Suprapubic skin (tissue), 4 donors: ENCODE data around the gene PRL.

Source experiments
- CTCF ChIP-seq, 2 donors: fragments of 200-600 bp in 1 of 2; fragments of 450-650 bp in 1 of 2; sonication (generic) in 1 of 2; IDR thresholded peaks; one replicate each; pipeline ENCODE4 v1.5.1; 2016 to 2019; ENCODE audit warnings: antibody characterized with exemption in 2 of 2, mild to moderate bottlenecking in 1 of 2, moderate library complexity in 1 of 2
- EP300 ChIP-seq: sonication (generic); formaldehyde crosslinking; IDR thresholded peaks from one replicate; pipeline ENCODE4 v1.6.1; 2017; ENCODE audit warnings: antibody characterized with exemption
- POLR2A ChIP-seq, 2 donors: fragments of 450-650 bp; IDR thresholded peaks; one replicate each; pipeline ENCODE4 v1.6.1; 2017; ENCODE audit warnings: antibody characterized with exemption in 2 of 2, mild to moderate bottlenecking in 2 of 2, moderate library complexity in 2 of 2
- POLR2AphosphoS5 ChIP-seq, 3 donors: sonication (generic); formaldehyde crosslinking; IDR thresholded peaks; one replicate each; pipeline ENCODE4 v1.6.1; 2017; ENCODE audit warnings: antibody characterized with exemption in 3 of 3

DNA sequence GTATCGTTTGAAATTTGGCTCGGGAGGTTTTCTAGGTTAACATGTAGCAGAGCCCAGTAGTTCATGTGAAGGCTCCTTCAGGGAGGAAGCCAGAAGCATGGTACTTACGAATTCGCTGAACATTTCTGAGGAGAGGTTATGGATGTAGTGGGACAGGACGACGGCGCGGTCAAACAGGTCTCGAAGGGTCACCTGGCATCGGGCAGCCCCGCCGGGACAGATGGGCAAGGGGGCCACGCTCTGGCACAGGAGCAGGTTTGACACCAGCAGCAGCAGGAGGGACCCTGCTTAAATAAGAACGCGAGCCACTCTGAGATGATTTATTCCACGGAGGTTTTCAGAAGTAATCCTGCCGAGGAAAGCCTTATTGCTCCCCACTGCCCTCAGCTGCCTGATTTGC lies 2.5 kb downstream of the PRL start:
- TF ChIP-seq EP300 (no peak), CTCF (IDR thresholded peaks at IDR 0.05) (no peak), POLR2A (IDR thresholded peaks at IDR 0.05) (no peak), POLR2AphosphoS5 (IDR thresholded peaks at IDR 0.05) (no peak)
